ENCODE measurements around the gene MVB12B. TPM values are rescaled to one million over a fixed set of nuclear protein-coding genes. Genes with fewer than 3 reads are reported as not detected.

MVB12B gene
- total RNA-seq, 1 donor from 2014 or later, result 47.8 TPM

DNA sequence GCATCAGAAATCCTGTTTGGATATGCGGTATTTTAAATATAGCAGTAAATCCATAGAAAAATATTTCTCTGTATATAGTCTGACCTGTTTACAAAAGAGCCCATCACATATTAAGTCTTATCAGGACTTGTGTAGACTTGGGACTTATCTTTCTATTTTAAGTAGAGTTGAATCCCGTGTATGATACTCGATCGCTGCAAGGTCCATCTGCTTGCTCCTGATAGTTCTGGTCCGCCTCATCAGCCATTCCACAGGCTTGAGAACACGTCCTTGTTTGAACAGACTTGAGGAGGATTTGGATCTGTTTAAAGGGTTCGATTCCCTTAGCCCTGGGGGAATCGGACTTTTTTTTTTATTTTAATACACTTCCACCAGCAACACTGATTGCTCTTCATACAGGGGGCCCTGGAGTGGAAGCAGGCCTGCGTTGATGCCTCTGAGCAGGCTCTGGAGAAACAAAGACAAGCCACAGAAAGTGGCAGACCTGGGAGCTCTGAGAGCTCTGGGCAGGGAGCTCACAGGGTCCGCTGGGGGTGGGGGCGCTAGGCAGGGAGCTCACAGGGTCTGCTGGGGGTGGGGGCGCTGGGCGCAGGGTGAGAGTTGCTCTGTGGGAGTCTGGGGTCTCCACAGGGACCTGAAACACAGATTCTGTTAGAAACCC, 112.2 kb downstream of the MVB12B start:
- Histone ChIP-seq H3K27ac (no peak overlapping the region), H3K27me3 (ENCODE audit: low read depth) (no peaks in the 10 kb centered on the region), H3K4me1 (no peaks in the 10 kb centered on the region), H3K9me3 (no peaks in the 10 kb centered on the region), H3K4me3 (no peak overlapping the region), H3K36me3 (peaks cover 7% of the 10 kb centered on the region)
- TF ChIP-seq, protein P1, sequence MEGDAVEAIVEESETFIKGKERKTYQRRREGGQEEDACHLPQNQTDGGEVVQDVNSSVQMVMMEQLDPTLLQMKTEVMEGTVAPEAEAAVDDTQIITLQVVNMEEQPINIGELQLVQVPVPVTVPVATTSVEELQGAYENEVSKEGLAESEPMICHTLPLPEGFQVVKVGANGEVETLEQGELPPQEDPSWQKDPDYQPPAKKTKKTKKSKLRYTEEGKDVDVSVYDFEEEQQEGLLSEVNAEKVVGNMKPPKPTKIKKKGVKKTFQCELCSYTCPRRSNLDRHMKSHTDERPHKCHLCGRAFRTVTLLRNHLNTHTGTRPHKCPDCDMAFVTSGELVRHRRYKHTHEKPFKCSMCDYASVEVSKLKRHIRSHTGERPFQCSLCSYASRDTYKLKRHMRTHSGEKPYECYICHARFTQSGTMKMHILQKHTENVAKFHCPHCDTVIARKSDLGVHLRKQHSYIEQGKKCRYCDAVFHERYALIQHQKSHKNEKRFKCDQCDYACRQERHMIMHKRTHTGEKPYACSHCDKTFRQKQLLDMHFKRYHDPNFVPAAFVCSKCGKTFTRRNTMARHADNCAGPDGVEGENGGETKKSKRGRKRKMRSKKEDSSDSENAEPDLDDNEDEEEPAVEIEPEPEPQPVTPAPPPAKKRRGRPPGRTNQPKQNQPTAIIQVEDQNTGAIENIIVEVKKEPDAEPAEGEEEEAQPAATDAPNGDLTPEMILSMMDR (IDR thresholded peaks at IDR 0.05), result no peak
- no peak for ATAC-seq
- intact Hi-C loops (cut with DNase I), result no loop called here
- DNase-seq, result no peak

DNA sequence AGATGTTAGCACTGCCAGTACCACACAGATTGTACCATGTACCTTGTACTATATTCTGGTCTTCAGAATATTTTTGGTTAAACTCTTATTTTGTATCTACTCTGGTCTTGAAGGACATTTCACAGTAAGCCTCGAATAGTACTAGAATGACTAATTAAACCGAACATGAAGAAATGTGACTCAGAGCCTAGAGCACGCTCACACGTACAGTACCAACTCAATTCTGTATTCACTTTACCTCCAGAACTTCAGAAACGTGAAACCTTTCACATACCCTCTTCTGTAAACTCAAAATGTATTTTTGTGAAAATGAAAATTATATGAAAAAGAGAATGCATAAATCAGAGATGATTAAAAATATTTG, 112.8 kb downstream of the MVB12B start:
- intact Hi-C loops (cut with DNase I), result no loop called here
- Histone ChIP-seq H3K27ac (no peak overlapping the region), H3K36me3 (peaks cover 5% of the 10 kb centered on the region), H3K4me1 (no peaks in the 10 kb centered on the region), H3K4me3 (no peak overlapping the region), H3K27me3 (ENCODE audit: low read depth) (no peaks in the 10 kb centered on the region), H3K9me3 (no peaks in the 10 kb centered on the region)
- TF ChIP-seq, protein P1 (IDR thresholded peaks at IDR 0.05), result no peak
- ATAC-seq (no peak), DNase-seq (no peak)

DNA sequence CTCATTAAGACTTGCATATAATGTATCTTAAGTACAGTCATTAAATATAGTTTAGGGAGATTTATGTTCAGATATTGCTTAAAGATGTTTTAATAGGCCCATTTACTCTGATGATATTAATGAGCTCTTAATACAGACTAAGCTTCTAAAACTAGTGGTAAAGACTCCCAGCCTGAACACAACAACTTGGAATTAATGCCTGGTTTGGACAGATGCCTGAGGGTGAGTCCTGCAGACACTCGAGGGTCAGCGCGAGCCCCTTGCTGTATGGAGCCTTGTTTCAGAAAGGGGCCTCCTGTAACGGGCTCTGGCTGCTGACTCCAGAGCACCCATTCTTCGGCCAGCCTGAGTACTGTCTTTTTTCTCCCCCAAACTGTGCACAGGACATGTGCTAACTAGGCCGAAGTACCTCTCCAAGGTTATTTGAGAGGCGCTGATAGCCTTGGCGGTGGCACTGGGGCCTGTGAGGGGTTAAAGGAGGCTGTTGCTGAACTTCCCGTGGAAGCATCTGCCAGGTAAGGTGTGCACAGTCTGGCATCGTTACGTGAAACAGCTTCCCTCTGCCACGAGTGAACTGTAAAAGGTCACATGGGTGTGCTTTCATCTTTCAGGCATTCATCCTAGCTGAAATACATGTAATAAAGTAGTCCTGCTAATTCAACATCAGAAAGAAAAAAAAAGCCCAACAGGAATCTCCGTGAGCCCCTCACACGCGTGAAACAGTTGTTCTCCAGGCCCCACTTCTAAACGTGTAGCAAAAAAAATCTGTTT, 113.4 kb downstream of the MVB12B start:
- ATAC-seq (no peak), DNase-seq (no peak)
- no peak overlapping the region for H3K4me3 ChIP-seq
- no peak overlapping the region for H3K27ac ChIP-seq
- intact Hi-C loops (cut with DNase I), result no loop called here
- H3K27me3 ChIP-seq (ENCODE audit: low read depth), result no peaks in the 10 kb centered on the region
- no peaks in the 10 kb centered on the region for H3K4me1 ChIP-seq
- peaks cover 5% of the 10 kb centered on the region for H3K36me3 ChIP-seq
- TF ChIP-seq, protein P1 (IDR thresholded peaks at IDR 0.05), result no peak
- no peaks in the 10 kb centered on the region for H3K9me3 ChIP-seq

DNA sequence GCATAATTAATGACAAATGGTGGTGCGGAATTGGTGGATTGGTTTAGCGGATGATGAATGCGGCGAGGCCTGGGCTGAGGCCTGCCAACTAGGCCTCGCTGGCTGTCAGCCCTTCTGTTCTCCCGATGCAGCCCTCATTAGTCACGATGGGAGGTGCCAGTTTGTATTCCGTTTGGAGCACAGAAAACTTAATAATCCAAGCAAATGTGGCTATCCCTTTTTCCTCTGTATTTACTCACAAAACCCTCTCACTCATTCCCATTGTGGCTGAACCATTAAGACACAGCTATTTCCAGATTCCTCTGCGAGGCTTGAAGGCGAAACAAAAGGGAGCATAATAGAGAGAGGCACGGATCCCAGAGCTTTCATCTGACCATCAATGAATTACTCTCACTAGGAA, 114.3 kb downstream of the MVB12B start:
- Histone ChIP-seq H3K4me1 (no peaks in the 10 kb centered on the region), H3K27me3 (ENCODE audit: low read depth) (no peaks in the 10 kb centered on the region), H3K36me3 (peaks cover 5% of the 10 kb centered on the region), H3K4me3 (no peak overlapping the region), H3K27ac (no peak overlapping the region), H3K9me3 (no peaks in the 10 kb centered on the region)
- ATAC-seq, result no peak
- intact Hi-C loops (cut with DNase I), result no loop called here
- TF ChIP-seq, protein P1 (IDR thresholded peaks at IDR 0.05), result no peak
- DNase-seq, result no peak

DNA sequence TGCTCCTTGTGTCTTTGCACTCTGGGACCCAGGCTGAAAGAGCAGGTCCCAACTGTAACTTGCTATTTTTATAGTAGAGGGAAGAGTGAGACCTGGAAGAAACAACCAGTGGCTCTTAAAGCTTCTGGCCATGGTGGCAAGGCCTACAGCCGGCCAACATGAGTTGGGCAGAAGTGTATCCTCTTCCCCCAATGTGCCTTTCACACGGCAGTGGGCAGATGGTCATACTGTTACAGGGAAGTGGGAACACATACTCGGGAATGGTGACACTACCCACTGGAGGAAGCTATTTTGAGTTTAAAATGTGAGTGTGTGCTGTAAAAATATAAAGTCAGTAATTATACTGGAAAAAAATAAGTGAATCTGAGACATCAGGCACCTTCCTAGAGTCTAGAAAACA, 116.0 kb downstream of the MVB12B start:
- H3K27me3 ChIP-seq (ENCODE audit: low read depth), result no peaks in the 10 kb centered on the region
- intact Hi-C loops (cut with DNase I), result no loop called here
- ATAC-seq, result no peak
- TF ChIP-seq, protein P1 (IDR thresholded peaks at IDR 0.05), result no peak
- no peak overlapping the region for H3K27ac ChIP-seq
- DNase-seq, result no peak
- peaks cover 5% of the 10 kb centered on the region for H3K36me3 ChIP-seq
- no peaks in the 10 kb centered on the region for H3K4me1 ChIP-seq
- H3K4me3 ChIP-seq, result no peak overlapping the region
- H3K9me3 ChIP-seq, result no peaks in the 10 kb centered on the region
